Fibroblast of lung (primary cell): ENCODE measurements around the gene ADGRB3. TPM values are rescaled to one million over a fixed set of nuclear protein-coding genes. Genes with fewer than 3 reads are reported as not detected.
A peak's percentile ranks its signal among the peaks of the same experiment; 100 is the strongest.

ENCODE experiments used
- DNase-seq, 2 donors: peaks; one replicate each; pipeline versions ENCODE4 v3.0.0 to v3.0.0-alpha.2; 2010; ENCODE audit warnings: low read depth in 2 of 2
- H2AFZ ChIP-seq: 2 replicates; pipeline ENCODE4 v1.5.1; 2012; ENCODE audit warnings: low read length, control low read depth, inconsistent platforms
- H3K27ac ChIP-seq: 2 replicates; pipeline ENCODE4 v1.5.1; 2011; ENCODE audit warnings: low read length, control low read depth; ENCODE audit not compliant: insufficient read depth
- H3K27me3 ChIP-seq: 2 replicates; pipeline ENCODE4 v1.5.1; 2011; ENCODE audit warnings: mild to moderate bottlenecking, low read length; ENCODE audit not compliant: control insufficient read depth, insufficient read depth
- H3K36me3 ChIP-seq: 2 replicates; pipeline ENCODE4 v1.5.1; 2011; ENCODE audit warnings: low read length; ENCODE audit not compliant: control insufficient read depth, insufficient read depth
- H3K4me1 ChIP-seq: 2 replicates; pipeline ENCODE4 v1.5.1; 2011; ENCODE audit warnings: low read length; ENCODE audit not compliant: control insufficient read depth, insufficient read depth; ENCODE audit errors: extremely low read depth
- H3K4me2 ChIP-seq: 2 replicates; pipeline ENCODE4 v1.5.1; 2011; ENCODE audit warnings: low read length, control low read depth; ENCODE audit not compliant: insufficient read depth; ENCODE audit errors: extremely low read depth
- H3K4me3 ChIP-seq, 4 experiments: fragments of 200-600 bp in 1 of 4; sonication (generic) in 1 of 4; replicated peaks in 1 of 4; 2 replicates each; pipeline ENCODE4 v1.5.1; 2011 to 2016; ENCODE audit warnings: low read length in 4 of 4, low read depth in 3 of 4, mild to moderate bottlenecking in 3 of 4, control low read depth in 2 of 4, inconsistent platforms in 1 of 4, mixed read lengths in 1 of 4; ENCODE audit not compliant: insufficient read depth in 1 of 4; ENCODE audit errors: control extremely low read depth in 1 of 4
- H3K79me2 ChIP-seq: 2 replicates; pipeline ENCODE4 v1.5.1; 2012; ENCODE audit warnings: mild to moderate bottlenecking, low read length, inconsistent platforms; ENCODE audit not compliant: control insufficient read depth, insufficient read depth
- H3K9ac ChIP-seq: 2 replicates; pipeline ENCODE4 v1.5.1; 2011; ENCODE audit warnings: mild to moderate bottlenecking, low read length, control low read depth; ENCODE audit not compliant: insufficient read depth
- H3K9me3 ChIP-seq: 2 replicates; pipeline ENCODE4 v1.5.1; 2012; ENCODE audit warnings: low read depth, low read length; ENCODE audit not compliant: control insufficient read depth, insufficient read depth
- H4K20me1 ChIP-seq: 2 replicates; pipeline ENCODE4 v1.5.1; 2011; ENCODE audit warnings: low read length; ENCODE audit not compliant: control insufficient read depth, insufficient read depth; ENCODE audit errors: extremely low read depth
- CTCF ChIP-seq, 2 donors: IDR thresholded peaks in 1 of 2; conservative IDR thresholded peaks in 1 of 2; 1 replicate in 1 of 2; 2 replicates in 1 of 2; pipeline ENCODE4 v1.5.1; 2011 to 2012; ENCODE audit warnings: low read length in 2 of 2, control low read depth in 1 of 2, inconsistent platforms in 1 of 2, low read depth in 1 of 2, mild to moderate bottlenecking in 1 of 2
- EZH2 ChIP-seq: IDR thresholded peaks from 2 replicates; pipeline ENCODE4 v1.5.1; 2012; ENCODE audit warnings: low read length, control low read depth, mild to moderate bottlenecking; ENCODE audit errors: missing control alignments
- polyA plus RNA-seq, 2 donors: library from polyadenylated mRNA; depleted of rRNA in 1 of 2; stranded (reverse) in 1 of 2; unstranded in 1 of 2; fragments of >200 nt; gene quantifications; 2 replicates each; pipeline ENCODE4 v1.2.1, GENCODE V29; 2011 to 2012; ENCODE audit warnings: missing spikeins in 1 of 2
- total RNA-seq: library from RNA; depleted of rRNA; stranded (reverse); fragments of >200 nt; gene quantifications from 2 replicates; pipeline ENCODE4 v1.2.1, GENCODE V29; 2014

ADGRB3 gene
- total and polyA plus RNA-seq, 2 donors (not counting 1 experiment from before 2014, with no cell fraction given): 0.33 TPM; not detected in 1

GRCh38 chr6:68891419-68891818 lies 256.3 kb downstream of the ADGRB3 start:
- Histone ChIP-seq H2AFZ (no peak overlapping the region), H3K4me3 (no peak overlapping the region), H3K9me3 (no peaks in the 10 kb centered on the region), H3K4me2 (no peak overlapping the region), H3K36me3 (no peaks in the 10 kb centered on the region), H3K9ac (no peak overlapping the region), H3K4me1 (no peaks in the 10 kb centered on the region), H3K27me3 (no peaks in the 10 kb centered on the region), H4K20me1 (no peaks in the 10 kb centered on the region), H3K79me2 (no peaks in the 10 kb centered on the region), H3K27ac (no peak overlapping the region)
- DNase-seq: peak; percentile 13 to 26
- TF ChIP-seq CTCF (conservative IDR thresholded peaks at IDR 0.05 in 1 of 2, IDR thresholded peaks at IDR 0.05 in 1 of 2; ENCODE audit: low read depth in 1 of 2, low read length in 2 of 2) (no peak), EZH2 (no peak)

- Histone ChIP-seq H3K4me2 (no peak overlapping the region), H3K27ac (no peak overlapping the region), H3K4me3 (no peak overlapping the region), H2AFZ (no peak overlapping the region), H3K9ac (no peak overlapping the region), H4K20me1 (no peaks in the 10 kb centered on the region), H3K79me2 (no peaks in the 10 kb centered on the region), H3K9me3 (no peaks in the 10 kb centered on the region), H3K36me3 (no peaks in the 10 kb centered on the region), H3K27me3 (no peaks in the 10 kb centered on the region), H3K4me1 (no peaks in the 10 kb centered on the region)
- TF ChIP-seq EZH2: no peak
- no peak for TF ChIP-seq CTCF (conservative IDR thresholded peaks at IDR 0.05 in 1 of 2, IDR thresholded peaks at IDR 0.05 in 1 of 2; ENCODE audit: low read depth in 1 of 2, low read length in 2 of 2)
- DNase-seq: peak in 1 of 2 donors; percentile 22
Measured at GRCh38 chr6:68892452-68892851, 257.4 kb downstream of the ADGRB3 start.

- H3K4me1 ChIP-seq: no peaks in the 10 kb centered on the region
- H3K9me3 ChIP-seq: no peaks in the 10 kb centered on the region
- H3K4me2 ChIP-seq: no peak overlapping the region
- DNase-seq: no peak
- TF ChIP-seq EZH2 (no peak), CTCF (conservative IDR thresholded peaks at IDR 0.05 in 1 of 2, IDR thresholded peaks at IDR 0.05 in 1 of 2; ENCODE audit: low read depth in 1 of 2, low read length in 2 of 2) (no peak)
- H3K4me3 ChIP-seq: no peak overlapping the region
- no peaks in the 10 kb centered on the region for H3K79me2 ChIP-seq
- H4K20me1 ChIP-seq: no peaks in the 10 kb centered on the region
- no peaks in the 10 kb centered on the region for H3K36me3 ChIP-seq
- no peak overlapping the region for H3K9ac ChIP-seq
- no peaks in the 10 kb centered on the region for H3K27me3 ChIP-seq
- no peak overlapping the region for H3K27ac ChIP-seq
- H2AFZ ChIP-seq: no peak overlapping the region
Measured at GRCh38 chr6:68895929-68896328, 260.8 kb downstream of the ADGRB3 start.
